Activated CD4-positive, CD25-positive, alpha-beta regulatory T cell treated with anti-CD3 and anti-CD28 coated beads, Interleukin-2, amount 50 U/mL, for 24 hours (primary cell): ENCODE measurements around the gene MACF1.
A peak's percentile ranks its signal among the peaks of the same experiment; 100 is the strongest.
"Not testable (repeated sequence)": the region's sequence is repeated elsewhere in the genome, so short reads cannot be mapped to it uniquely, and the experiment has no call there.

Experiments
- ATAC-seq, 2 donors: fragments of 150-1000 bp; cut with Tn5 transposase; one replicate each; pipeline ENCODE4 v1.10.0; 2021; ENCODE audit warnings: mild to moderate bottlenecking in 1 of 2, moderate library complexity in 1 of 2

MACF1 gene

GRCh38 chr1:39422614-39423013, 218.1 kb downstream of the MACF1 start:
- ATAC-seq: peak in 1 of 2 donors; percentile 41

- ATAC-seq: no peak
These were observed 220.7 kb downstream of the MACF1 start for GRCh38 chr1:39425151-39425550.

- no peak for ATAC-seq
These were observed 221.1 kb downstream of the MACF1 start for GRCh38 chr1:39425634-39426033.

DNA sequence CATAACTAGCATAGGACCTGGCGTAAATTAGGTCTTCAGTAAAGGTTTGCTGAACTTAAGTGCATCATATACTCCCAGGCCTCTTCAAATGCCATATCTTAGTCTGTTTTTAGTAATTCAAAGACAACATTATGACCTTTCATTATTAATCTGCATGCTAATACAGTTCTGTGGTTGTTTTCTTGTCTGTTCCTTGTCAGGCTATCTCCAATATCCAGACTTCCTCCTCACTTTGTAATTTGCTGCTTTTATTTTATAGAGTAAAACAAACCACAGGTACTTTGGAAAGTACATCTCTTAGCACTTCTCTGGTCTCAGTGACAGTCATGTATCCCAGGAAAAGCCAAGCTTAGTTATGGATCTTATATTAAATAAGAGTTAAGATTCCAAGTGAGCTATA, 221.9 kb downstream of the MACF1 start:
- no peak for ATAC-seq

- no peak for ATAC-seq
These were observed 222.9 kb downstream of the MACF1 start for GRCh38 chr1:39427374-39427773.

GRCh38 chr1:39427912-39428311, 223.4 kb downstream of the MACF1 start:
- ATAC-seq: no peak

DNA sequence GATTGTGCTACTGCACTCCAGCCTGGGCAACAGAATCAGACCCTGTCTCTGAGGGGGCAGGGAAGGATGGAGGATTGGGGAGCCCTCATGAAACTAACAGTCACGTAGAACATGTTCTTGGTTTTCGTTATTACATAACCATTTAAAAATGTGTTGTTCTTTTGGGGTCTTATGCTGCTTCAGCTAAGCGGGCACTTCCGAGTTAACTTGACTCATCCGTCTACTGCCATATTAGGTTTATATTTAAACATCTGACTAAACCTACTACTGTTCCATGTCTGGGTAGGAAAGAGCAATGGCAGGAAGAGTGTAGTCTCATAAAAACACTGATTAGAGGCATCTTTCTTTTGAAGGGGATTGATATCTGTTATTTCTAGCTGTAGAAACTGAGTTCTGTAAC, 227.4 kb downstream of the MACF1 start:
- no peak for ATAC-seq

- no peak for ATAC-seq
These were observed 230.4 kb downstream of the MACF1 start for GRCh38 chr1:39434797-39435395.

- no peak for ATAC-seq
These were observed 231.1 kb downstream of the MACF1 start for GRCh38 chr1:39435597-39435996.

- ATAC-seq: no peak
These were observed 232.3 kb downstream of the MACF1 start for GRCh38 chr1:39436842-39437241.

DNA sequence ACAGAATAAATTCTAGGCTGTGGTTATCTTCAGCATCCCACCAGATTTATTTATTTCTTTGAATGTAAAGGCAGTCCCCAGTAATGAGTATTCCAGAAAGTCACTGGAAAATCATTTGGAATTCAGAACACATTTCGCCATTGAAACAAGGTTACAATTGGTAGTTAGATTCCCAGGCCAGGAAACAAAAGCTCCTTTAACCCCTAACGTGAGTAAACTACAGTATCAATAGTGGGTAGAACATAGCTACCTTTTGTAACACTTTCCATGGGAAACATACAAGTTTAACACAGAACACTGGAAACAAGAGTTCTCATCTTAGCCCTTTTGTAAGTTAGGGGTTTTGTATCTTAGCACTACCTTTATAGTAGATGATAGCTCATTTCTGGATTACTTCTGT, 233.5 kb downstream of the MACF1 start:
- no peak for ATAC-seq

- ATAC-seq: no peak
These were observed 236.4 kb downstream of the MACF1 start for GRCh38 chr1:39440856-39441255.

DNA sequence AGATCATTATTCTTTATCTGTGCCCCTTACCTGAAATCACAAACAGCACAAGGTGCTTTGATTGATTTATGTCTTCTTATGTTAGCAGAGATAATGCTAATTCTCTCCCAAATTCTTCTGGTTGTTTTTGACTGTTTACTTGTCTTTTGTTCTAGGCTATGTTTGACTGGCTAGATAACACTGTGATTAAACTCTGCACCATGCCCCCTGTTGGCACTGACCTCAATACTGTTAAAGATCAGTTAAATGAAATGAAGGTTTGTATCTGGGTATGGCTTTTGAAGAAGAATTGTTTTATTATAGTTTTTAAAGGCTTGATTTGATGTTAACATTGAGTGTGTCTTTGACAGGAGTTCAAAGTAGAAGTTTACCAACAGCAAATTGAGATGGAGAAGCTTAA, 237.3 kb downstream of the MACF1 start:
- no peak for ATAC-seq

- no peak for ATAC-seq
These were observed 241.1 kb downstream of the MACF1 start for GRCh38 chr1:39445573-39445972.

DNA sequence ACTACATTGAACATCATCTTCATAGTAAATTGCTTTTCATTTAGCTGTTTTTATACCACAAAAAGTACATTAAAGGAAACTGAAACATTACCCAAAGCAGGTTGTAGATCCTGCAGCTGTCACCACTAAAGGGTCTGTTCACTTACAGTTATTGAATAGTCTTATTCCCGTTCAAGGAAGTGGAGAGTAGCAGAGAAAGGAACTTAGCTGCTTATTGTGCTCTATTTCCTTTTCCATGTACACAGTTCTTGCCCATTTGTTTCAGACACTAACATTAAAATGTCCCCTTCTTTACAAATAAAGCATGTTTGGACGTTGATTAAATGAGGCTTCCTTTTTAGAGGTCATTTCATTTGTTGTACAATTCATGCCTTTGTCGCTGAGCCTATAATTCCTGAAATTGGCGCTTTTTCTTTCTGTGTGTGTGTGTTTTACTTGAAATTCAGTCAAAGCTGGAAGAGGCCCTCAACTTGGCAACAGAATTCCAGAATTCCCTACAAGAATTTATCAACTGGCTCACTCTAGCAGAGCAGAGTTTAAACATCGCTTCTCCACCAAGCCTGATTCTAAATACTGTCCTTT, 242.6 kb downstream of the MACF1 start:
- no peak for ATAC-seq

- ATAC-seq: not testable (repeated sequence)
These were observed 245.5 kb downstream of the MACF1 start for GRCh38 chr1:39450041-39450440.

- no peak for ATAC-seq
These were observed 246.6 kb downstream of the MACF1 start for GRCh38 chr1:39450956-39451606.

DNA sequence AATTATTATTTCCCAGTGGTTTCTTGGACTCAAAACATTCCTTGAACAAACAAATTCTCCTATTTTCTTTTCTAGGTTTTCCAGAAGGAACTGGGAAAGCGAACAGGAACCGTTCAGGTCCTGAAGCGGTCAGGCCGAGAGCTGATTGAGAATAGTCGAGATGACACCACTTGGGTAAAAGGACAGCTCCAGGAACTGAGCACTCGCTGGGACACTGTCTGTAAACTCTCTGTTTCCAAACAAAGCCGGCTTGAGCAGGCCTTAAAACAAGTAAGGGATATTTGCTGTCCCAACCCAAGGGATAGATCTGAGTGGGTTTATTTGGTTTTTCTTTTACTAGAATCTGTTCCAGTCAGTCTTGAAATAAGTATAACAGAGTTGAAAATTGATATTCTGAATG, 247.6 kb downstream of the MACF1 start:
- ATAC-seq: no peak

DNA sequence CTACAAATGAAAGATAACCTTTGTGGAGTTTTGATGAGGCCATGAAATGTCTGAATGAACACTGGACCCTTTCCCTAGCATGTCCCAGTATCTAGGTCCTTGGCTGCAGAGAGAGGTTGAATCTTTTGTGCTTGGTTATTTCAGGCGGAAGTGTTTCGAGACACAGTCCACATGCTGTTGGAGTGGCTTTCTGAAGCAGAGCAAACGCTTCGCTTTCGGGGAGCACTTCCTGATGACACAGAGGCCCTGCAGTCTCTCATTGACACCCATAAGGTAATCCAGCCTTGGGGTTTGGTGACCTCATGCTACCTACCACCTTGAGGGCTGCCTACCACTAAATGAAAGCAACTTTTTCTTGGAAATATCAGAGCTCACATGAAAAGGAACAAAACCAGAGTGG, 248.0 kb downstream of the MACF1 start:
- no peak for ATAC-seq

DNA sequence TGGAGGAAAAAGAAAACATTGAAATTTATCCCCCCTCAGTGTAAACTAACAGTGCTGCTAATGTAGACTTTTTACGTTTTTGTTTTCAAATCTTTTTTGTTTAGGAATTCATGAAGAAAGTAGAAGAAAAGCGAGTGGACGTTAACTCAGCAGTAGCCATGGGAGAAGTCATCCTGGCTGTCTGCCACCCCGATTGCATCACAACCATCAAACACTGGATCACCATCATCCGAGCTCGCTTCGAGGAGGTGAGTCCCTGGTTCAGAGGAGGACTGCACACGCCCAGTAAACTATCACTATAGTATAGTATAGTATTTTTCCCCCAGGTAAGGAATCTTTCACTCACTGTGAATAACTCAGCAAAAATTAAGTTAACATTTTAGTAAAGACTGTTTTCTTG, 249.1 kb downstream of the MACF1 start:
- ATAC-seq: no peak

- ATAC-seq: no peak
These were observed 254.5 kb downstream of the MACF1 start for GRCh38 chr1:39458991-39459390.

GRCh38 chr1:39462074-39462473, 257.6 kb downstream of the MACF1 start:
- ATAC-seq: no peak

DNA sequence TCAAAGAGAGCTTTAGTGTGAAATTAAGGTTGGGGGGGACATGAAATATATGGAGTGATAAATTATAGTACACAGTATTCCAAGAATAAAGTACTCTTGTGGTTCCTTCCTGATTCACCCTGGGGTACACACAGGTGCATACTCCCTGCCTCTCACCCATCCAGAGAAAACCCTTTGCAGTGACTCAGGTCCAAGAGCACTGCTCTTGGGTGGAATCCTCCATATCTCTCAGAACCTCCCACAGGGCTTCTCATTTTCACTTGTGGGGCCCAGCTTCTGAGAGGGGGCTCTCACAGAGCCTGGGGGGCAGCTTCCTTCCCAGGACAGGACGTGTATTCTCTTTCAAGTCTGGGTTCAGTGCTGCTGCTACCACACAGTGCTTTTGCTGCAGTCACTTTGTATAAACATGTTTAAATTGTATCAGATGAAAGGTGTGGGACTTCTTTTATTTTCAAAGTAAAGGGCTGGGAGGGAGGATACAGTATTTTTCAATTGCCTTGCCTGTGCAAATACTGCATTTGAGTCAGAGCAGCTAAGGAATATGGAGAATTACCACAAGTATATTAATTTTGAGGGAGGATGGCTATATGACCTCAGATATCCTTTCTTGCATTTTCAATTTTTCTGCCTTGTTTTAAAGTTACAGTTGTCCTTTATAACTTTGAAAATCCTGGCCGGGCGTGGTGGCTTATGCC, 262.1 kb downstream of the MACF1 start:
- ATAC-seq: no peak
